HEK293T (cell line): Measurements from ENCODE around the gene PPP1R3E.

Experiments
- CTCF ChIA-PET: fragments of 350-600 bp; formaldehyde crosslinking; extraction: SDS; loops from one replicate; lab custom pipeline; 2021; ENCODE audit warnings: antibody characterized with exemption, inconsistent platforms; lab: Yijun Ruan, JAX
- POLR2A ChIA-PET: fragments of 350-600 bp; formaldehyde crosslinking; extraction: SDS; loops from one replicate; lab custom pipeline; 2020; ENCODE audit warnings: antibody characterized with exemption, inconsistent platforms; lab: Yijun Ruan, JAX
- DNase-seq: peaks from one replicate; pipeline ENCODE4 v3.0.0; 2012; ENCODE audit warnings: mixed read lengths; ENCODE audit errors: extremely low spot score
- ARNT ChIP-seq: fragments of 450-650 bp; IDR thresholded peaks from 2 replicates; pipeline ENCODE4 v1.6.1; 2017; ENCODE audit warnings: mild to moderate bottlenecking
- BHLHE40 ChIP-seq: fragments of 450-650 bp; IDR thresholded peaks from 2 replicates; pipeline ENCODE4 v1.6.1; 2016; ENCODE audit warnings: mild to moderate bottlenecking, moderate library complexity, borderline replicate concordance
- CTBP1 ChIP-seq: fragments of 450-650 bp; IDR thresholded peaks from 2 replicates; pipeline ENCODE4 v1.6.1; 2016; ENCODE audit warnings: borderline replicate concordance
- ELF4 ChIP-seq: fragments of 450-650 bp; IDR thresholded peaks from 2 replicates; pipeline ENCODE4 v1.6.1; 2017; ENCODE audit warnings: antibody characterized with exemption
- FOXA1 ChIP-seq: fragments of 450-650 bp; IDR thresholded peaks from 2 replicates; pipeline ENCODE4 v1.6.1; 2016; ENCODE audit warnings: mild to moderate bottlenecking
- FOXK2 ChIP-seq: fragments of 450-650 bp; IDR thresholded peaks from 2 replicates; pipeline ENCODE4 v1.6.1; 2016; ENCODE audit warnings: mild to moderate bottlenecking
- FOXM1 ChIP-seq: fragments of 450-650 bp; IDR thresholded peaks from 2 replicates; pipeline ENCODE4 v1.6.1; 2017; ENCODE audit warnings: mild to moderate bottlenecking, borderline replicate concordance
- HDGF ChIP-seq: fragments of 450-650 bp; IDR thresholded peaks from 2 replicates; pipeline ENCODE4 v1.6.1; 2017; ENCODE audit warnings: antibody characterized with exemption, borderline replicate concordance
- L3MBTL2 ChIP-seq: fragments of 450-650 bp; conservative IDR thresholded peaks from 2 replicates; pipeline ENCODE4 v1.6.1; 2016; ENCODE audit warnings: mild to moderate bottlenecking
- LEF1 ChIP-seq: fragments of 450-650 bp; IDR thresholded peaks from 2 replicates; pipeline ENCODE4 v1.6.1; 2017; ENCODE audit warnings: mild to moderate bottlenecking, borderline replicate concordance
- NFRKB ChIP-seq: fragments of 450-650 bp; IDR thresholded peaks from 2 replicates; pipeline ENCODE4 v1.6.1; 2016; ENCODE audit warnings: mild to moderate bottlenecking, moderate library complexity
- PKNOX1 ChIP-seq: fragments of 450-650 bp; IDR thresholded peaks from 2 replicates; pipeline ENCODE4 v1.6.1; 2016
- SP1 ChIP-seq: fragments of 450-650 bp; IDR thresholded peaks from 2 replicates; pipeline ENCODE4 v1.6.1; 2017
- SUZ12 ChIP-seq: fragments of 450-650 bp; IDR thresholded peaks from 2 replicates; pipeline ENCODE4 v1.6.1; 2016; ENCODE audit warnings: mild to moderate bottlenecking
- TARDBP ChIP-seq: fragments of 450-650 bp; IDR thresholded peaks from 2 replicates; pipeline ENCODE4 v1.6.1; 2016
- ZNF384 ChIP-seq: fragments of 450-650 bp; IDR thresholded peaks from 2 replicates; pipeline ENCODE4 v1.6.1; 2016

Gene PPP1R3E

GRCh38 chr14:23323838-23324454 is 21.3 kb upstream of the PPP1R3E start:
- no peak for TF ChIP-seq PKNOX1
- no peak for TF ChIP-seq BHLHE40
- no peak for TF ChIP-seq LEF1
- TF ChIP-seq ZNF384 = no peak
- TF ChIP-seq HDGF = no peak
- TF ChIP-seq ELF4 = no peak
- TF ChIP-seq ARNT = no peak
- no peak for TF ChIP-seq FOXA1
- TF ChIP-seq SP1 = no peak
- TF ChIP-seq L3MBTL2 = no peak
- TF ChIP-seq TARDBP = no peak
- TF ChIP-seq FOXK2 = no peak
- no peak for TF ChIP-seq SUZ12
- no peak for TF ChIP-seq FOXM1
- no peak for TF ChIP-seq NFRKB
- no peak for TF ChIP-seq CTBP1
- ChIA-PET CTCF (no interaction called here), POLR2A (interaction anchor here (0.9 to 8.9 kb wide), 2 partner anchors 20 to 30 kb away, joined by 4 to 256 read pairs; partner anchors contain the start of genes BCL2L2 and PPP1R3E)
- DNase-seq = no peak

- ChIA-PET POLR2A (interaction anchor here (0.7 to 8.9 kb wide), 18 partner anchors 11 to 792 kb away, joined by 3 to 256 read pairs (median 6); partner anchors contain the start of genes AP1G2, BCL2L2, CMTM5 and DCAF11), CTCF (interaction anchor here (0.6 to 2.6 kb wide), 6 partner anchors 16 to 216 kb away, joined by 3 to 13 read pairs (median 4); partner anchors contain the start of gene BCL2L2)
- no peak for DNase-seq
- TF ChIP-seq PKNOX1 (no peak), BHLHE40 (no peak), TARDBP (no peak), FOXK2 (no peak)
These were observed 20.2 kb upstream of the PPP1R3E start for GRCh38 chr14:23322568-23323517.

- ChIA-PET POLR2A (interaction anchor here (0.7 to 8.9 kb wide), 31 partner anchors 10 to 867 kb away, joined by 3 to 256 read pairs (median 5); partner anchors contain the start of genes AP1G2, BCL2L2, CMTM5 and DCAF11), CTCF (interaction anchor here (0.6 to 2.6 kb wide), 7 partner anchors 16 to 217 kb away, joined by 3 to 13 read pairs (median 4); partner anchors contain the start of gene BCL2L2)
- TF ChIP-seq FOXA1 (no peak), FOXM1 (no peak), NFRKB (no peak), LEF1 (no peak), PKNOX1 (no peak), CTBP1 (no peak), SP1 (no peak)
- peak; percentile 34 for DNase-seq
These were observed 19.2 kb upstream of the PPP1R3E start for GRCh38 chr14:23321572-23322547.

- TF ChIP-seq NFRKB (peak; percentile 65), TARDBP (no peak), CTBP1 (no peak), FOXM1 (peak; percentile 13; the same call in 1 of the 2 replicates), L3MBTL2 (peak; percentile 64), HDGF (peak; percentile 49; the same call in 1 of the 2 replicates), PKNOX1 (peak; percentile 100), ARNT (no peak)
- POLR2A ChIA-PET = interaction anchor here (0.6 to 8.9 kb wide), 35 partner anchors 9 to 868 kb away, joined by 3 to 256 read pairs (median 4); partner anchors contain the start of genes ACIN1, BCL2L2, C14orf119 and CMTM5
- CTCF ChIA-PET = interaction anchor here (0.5 to 2.6 kb wide), 5 partner anchors 15 to 262 kb away, joined by 3 to 13 read pairs (median 4); partner anchors contain the start of gene BCL2L2
- peak; percentile 92 for DNase-seq
These were observed 18.2 kb upstream of the PPP1R3E start, which contains the start of gene PABPN1 for GRCh38 chr14:23320584-23321571. TSS of gene PABPN1 (plus strand) at chr14:23321457. CDS start at chr14:23321470, 13 bp downstream.
